ENCODE results near the gene NRCAM. TPM values are rescaled to one million over a fixed set of nuclear protein-coding genes. Genes with fewer than 3 reads are reported as not detected.
A peak's percentile ranks its signal among the peaks of the same experiment; 100 is the strongest.

The NRCAM gene
- total RNA-seq, 1 experiment from 2014 or later: 0.38 TPM

- no peak overlapping the region for H3K4me3 ChIP-seq (ENCODE audit: insufficient read depth, low read depth, low read length)
- H3K27me3 ChIP-seq (ENCODE audit: control insufficient read depth, insufficient read depth, low read length): peaks cover 29% of the 10 kb centered on the region
- no peak for DNase-seq
- no peaks in the 10 kb centered on the region for H3K36me3 ChIP-seq (replicated peaks; ENCODE audit: control insufficient read depth, insufficient read depth, low read length)
Observed at GRCh38 chr7:108451296-108451848, 4.9 kb downstream of the NRCAM start.

GRCh38 chr7:108450160-108450559 is 6.1 kb downstream of the NRCAM start:
- Histone ChIP-seq H3K4me3 (ENCODE audit: insufficient read depth, low read depth, low read length) (no peak overlapping the region), H3K27me3 (ENCODE audit: control insufficient read depth, insufficient read depth, low read length) (peaks cover 19% of the 10 kb centered on the region), H3K36me3 (replicated peaks; ENCODE audit: control insufficient read depth, insufficient read depth, low read length) (no peaks in the 10 kb centered on the region)
- no peak for DNase-seq

GRCh38 chr7:108449521-108449920 is 6.7 kb downstream of the NRCAM start:
- peaks cover 13% of the 10 kb centered on the region for H3K27me3 ChIP-seq (ENCODE audit: control insufficient read depth, insufficient read depth, low read length)
- DNase-seq: no peak
- H3K4me3 ChIP-seq (ENCODE audit: insufficient read depth, low read depth, low read length): no peak overlapping the region
- H3K36me3 ChIP-seq (replicated peaks; ENCODE audit: control insufficient read depth, insufficient read depth, low read length): no peaks in the 10 kb centered on the region

GRCh38 chr7:108448584-108449505 is 7.4 kb downstream of the NRCAM start:
- H3K36me3 ChIP-seq (replicated peaks; ENCODE audit: control insufficient read depth, insufficient read depth, low read length): no peaks in the 10 kb centered on the region
- peak; percentile 41 for DNase-seq
- H3K27me3 ChIP-seq (ENCODE audit: control insufficient read depth, insufficient read depth, low read length): peaks cover 6% of the 10 kb centered on the region
- H3K4me3 ChIP-seq (ENCODE audit: insufficient read depth, low read depth, low read length): no peak overlapping the region

GRCh38 chr7:108442039-108442568 is 14.1 kb downstream of the NRCAM start:
- Histone ChIP-seq H3K4me3 (ENCODE audit: insufficient read depth, low read depth, low read length) (no peak overlapping the region), H3K27me3 (ENCODE audit: control insufficient read depth, insufficient read depth, low read length) (no peaks in the 10 kb centered on the region), H3K36me3 (replicated peaks; ENCODE audit: control insufficient read depth, insufficient read depth, low read length) (no peaks in the 10 kb centered on the region)
- DNase-seq: no peak

- DNase-seq: no peak
- Histone ChIP-seq H3K4me3 (ENCODE audit: insufficient read depth, low read depth, low read length) (no peak overlapping the region), H3K27me3 (ENCODE audit: control insufficient read depth, insufficient read depth, low read length) (no peaks in the 10 kb centered on the region), H3K36me3 (replicated peaks; ENCODE audit: control insufficient read depth, insufficient read depth, low read length) (no peaks in the 10 kb centered on the region)
Observed at GRCh38 chr7:108441392-108441955, 14.8 kb downstream of the NRCAM start.

GRCh38 chr7:108440613-108441012 is 15.6 kb downstream of the NRCAM start:
- Histone ChIP-seq H3K36me3 (replicated peaks; ENCODE audit: control insufficient read depth, insufficient read depth, low read length) (no peaks in the 10 kb centered on the region), H3K4me3 (ENCODE audit: insufficient read depth, low read depth, low read length) (no peak overlapping the region), H3K27me3 (ENCODE audit: control insufficient read depth, insufficient read depth, low read length) (no peaks in the 10 kb centered on the region)
- DNase-seq: no peak

- no peak overlapping the region for H3K4me3 ChIP-seq (ENCODE audit: insufficient read depth, low read depth, low read length)
- no peak for DNase-seq
- no peaks in the 10 kb centered on the region for H3K27me3 ChIP-seq (ENCODE audit: control insufficient read depth, insufficient read depth, low read length)
- H3K36me3 ChIP-seq (replicated peaks; ENCODE audit: control insufficient read depth, insufficient read depth, low read length): no peaks in the 10 kb centered on the region
Observed at GRCh38 chr7:108436906-108437305, 19.3 kb downstream of the NRCAM start.

GRCh38 chr7:108434010-108434409 is 22.2 kb downstream of the NRCAM start:
- H3K27me3 ChIP-seq (ENCODE audit: control insufficient read depth, insufficient read depth, low read length): no peaks in the 10 kb centered on the region
- no peaks in the 10 kb centered on the region for H3K36me3 ChIP-seq (replicated peaks; ENCODE audit: control insufficient read depth, insufficient read depth, low read length)
- H3K4me3 ChIP-seq (ENCODE audit: insufficient read depth, low read depth, low read length): no peak overlapping the region
- DNase-seq: no peak

- no peak for DNase-seq
- Histone ChIP-seq H3K4me3 (ENCODE audit: insufficient read depth, low read depth, low read length) (no peak overlapping the region), H3K27me3 (ENCODE audit: control insufficient read depth, insufficient read depth, low read length) (no peaks in the 10 kb centered on the region), H3K36me3 (replicated peaks; ENCODE audit: control insufficient read depth, insufficient read depth, low read length) (no peaks in the 10 kb centered on the region)
Observed at GRCh38 chr7:108431099-108431498, 25.1 kb downstream of the NRCAM start.

- H3K36me3 ChIP-seq (replicated peaks; ENCODE audit: control insufficient read depth, insufficient read depth, low read length): no peaks in the 10 kb centered on the region
- no peak overlapping the region for H3K4me3 ChIP-seq (ENCODE audit: insufficient read depth, low read depth, low read length)
- no peaks in the 10 kb centered on the region for H3K27me3 ChIP-seq (ENCODE audit: control insufficient read depth, insufficient read depth, low read length)
- DNase-seq: no peak
Observed at GRCh38 chr7:108430664-108431063, 25.6 kb downstream of the NRCAM start.

GRCh38 chr7:108427766-108428165 is 28.5 kb downstream of the NRCAM start:
- no peak for DNase-seq
- H3K27me3 ChIP-seq (ENCODE audit: control insufficient read depth, insufficient read depth, low read length): no peaks in the 10 kb centered on the region
- H3K4me3 ChIP-seq (ENCODE audit: insufficient read depth, low read depth, low read length): no peak overlapping the region
- H3K36me3 ChIP-seq (replicated peaks; ENCODE audit: control insufficient read depth, insufficient read depth, low read length): no peaks in the 10 kb centered on the region

- no peaks in the 10 kb centered on the region for H3K27me3 ChIP-seq (ENCODE audit: control insufficient read depth, insufficient read depth, low read length)
- H3K36me3 ChIP-seq (replicated peaks; ENCODE audit: control insufficient read depth, insufficient read depth, low read length): no peaks in the 10 kb centered on the region
- H3K4me3 ChIP-seq (ENCODE audit: insufficient read depth, low read depth, low read length): no peak overlapping the region
- DNase-seq: no peak
Observed at GRCh38 chr7:108425714-108426275, 30.4 kb downstream of the NRCAM start.

GRCh38 chr7:108424013-108424412 is 32.2 kb downstream of the NRCAM start:
- Histone ChIP-seq H3K36me3 (replicated peaks; ENCODE audit: control insufficient read depth, insufficient read depth, low read length) (no peaks in the 10 kb centered on the region), H3K4me3 (ENCODE audit: insufficient read depth, low read depth, low read length) (no peak overlapping the region), H3K27me3 (ENCODE audit: control insufficient read depth, insufficient read depth, low read length) (no peaks in the 10 kb centered on the region)
- no peak for DNase-seq
